B cell (primary cell): Measurements from ENCODE around the gene PSMB10. TPM values are rescaled to one million over a fixed set of nuclear protein-coding genes. Genes with fewer than 3 reads are reported as not detected.

Experiments used
- ATAC-seq: fragments of 200-7000 bp; cut with Tn5 transposase; one replicate; pipeline ENCODE4 v1.10.0; 2021; ENCODE audit warnings: low read depth, mild to moderate bottlenecking, moderate number of reproducible peaks, moderate library complexity
- CTCF ChIA-PET: fragments of 350-600 bp; sonication (Branson Sonifier 250); formaldehyde crosslinking; loops from one replicate; lab custom pipeline; 2021; ENCODE audit warnings: antibody characterized with exemption, inconsistent platforms; lab: Charles Lee
- POLR2A ChIA-PET: fragments of 350-600 bp; sonication (Branson Sonifier 250); formaldehyde crosslinking; loops from one replicate; lab custom pipeline; 2021; ENCODE audit warnings: antibody characterized with exemption; lab: Charles Lee
- DNase-seq: peaks from one replicate; pipeline ENCODE4 v3.0.0; 2013
- H2AFZ ChIP-seq: 2 replicates; pipeline ENCODE4 v1.6.1; 2012; ENCODE audit warnings: mild to moderate bottlenecking, low read depth, low read length; ENCODE audit not compliant: insufficient read depth, poor library complexity, severe bottlenecking
- H3K27ac ChIP-seq, 2 donors: 1 replicate in 1 of 2; 2 replicates in 1 of 2; pipeline ENCODE4 v1.5.1; 2012 to 2013; ENCODE audit warnings: low read length in 2 of 2, mild to moderate bottlenecking in 2 of 2, moderate library complexity in 1 of 2
- H3K27me3 ChIP-seq, 4 experiments: fragments of 200-600 bp in 1 of 4; sonication (generic) in 1 of 4; replicated peaks in 1 of 4; 1 replicate in 2 of 4; 2 replicates in 2 of 4; pipeline versions ENCODE4 v1.6.1 to v1.7.0; 2013 to 2016; ENCODE audit warnings: low read length in 3 of 4, mild to moderate bottlenecking in 2 of 4, mixed read lengths in 1 of 4, moderate library complexity in 1 of 4; ENCODE audit not compliant: insufficient read depth in 4 of 4, control insufficient read depth in 3 of 4; ENCODE audit errors: control extremely low read depth in 1 of 4
- H3K36me3 ChIP-seq, 2 experiments: replicated peaks in 1 of 2; 1 replicate in 1 of 2; 2 replicates in 1 of 2; pipeline versions ENCODE4 v1.6.1 to v1.7.1; 2013; ENCODE audit warnings: low read length in 1 of 2; ENCODE audit not compliant: insufficient read depth in 2 of 2, control insufficient read depth in 1 of 2; ENCODE audit errors: control extremely low read depth in 1 of 2, extremely low read depth in 1 of 2
- H3K4me1 ChIP-seq, 2 donors: fragments of 200-600 bp in 1 of 2; sonication (generic) in 1 of 2; 1 replicate in 1 of 2; 2 replicates in 1 of 2; pipeline versions ENCODE4 v1.5.1 to v1.6.1; 2013 to 2017; ENCODE audit warnings: low read length in 2 of 2; ENCODE audit not compliant: control insufficient read depth in 2 of 2, insufficient read depth in 2 of 2
- H3K4me2 ChIP-seq: replicated peaks from 2 replicates; pipeline ENCODE3; 2012; ENCODE audit warnings: mild to moderate bottlenecking, low read depth, low read length; ENCODE audit not compliant: poor library complexity, severe bottlenecking
- H3K4me3 ChIP-seq, 5 experiments: fragments of 200-600 bp in 1 of 5; sonication (generic) in 1 of 5; 1 replicate in 3 of 5; 2 replicates in 2 of 5; pipeline versions ENCODE4 v1.5.1 to v1.7.0; 2011 to 2016; ENCODE audit warnings: low read length in 4 of 5, mild to moderate bottlenecking in 4 of 5, low read depth in 2 of 5, control low read depth in 1 of 5, moderate library complexity in 1 of 5; ENCODE audit not compliant: insufficient read depth in 1 of 5; ENCODE audit errors: control extremely low read depth in 1 of 5, extremely low read depth in 1 of 5
- H3K79me2 ChIP-seq: fragments of 200-600 bp; sonication (generic); one replicate; pipeline ENCODE4 v1.6.0; 2016; ENCODE audit warnings: low read length; ENCODE audit not compliant: control insufficient read depth, insufficient read depth
- H3K9ac ChIP-seq: fragments of 200-600 bp; sonication (generic); 2 replicates; pipeline ENCODE4 v1.6.1; 2017; ENCODE audit warnings: mild to moderate bottlenecking, low read length, moderate library complexity
- H3K9me3 ChIP-seq, 3 donors: one replicate each; pipeline versions ENCODE4 v1.6.1 to v1.7.1; 2013; ENCODE audit warnings: low read length in 2 of 3; ENCODE audit not compliant: control insufficient read depth in 2 of 3, insufficient read depth in 1 of 3; ENCODE audit errors: control extremely low read depth in 1 of 3
- H4K20me1 ChIP-seq: 2 replicates; pipeline ENCODE4 v1.6.0; 2012; ENCODE audit warnings: mild to moderate bottlenecking, low read length; ENCODE audit not compliant: insufficient read depth, control insufficient read depth, poor library complexity, severe bottlenecking
- H3K27ac Mint-ChIP-seq: one replicate; pipeline ENCODE4 v1.8.0; 2021; ENCODE audit warnings: mixed read lengths
- H3K27me3 Mint-ChIP-seq: one replicate; pipeline ENCODE4 v1.8.0; 2021; ENCODE audit warnings: mixed read lengths
- H3K4me1 Mint-ChIP-seq: one replicate; pipeline ENCODE4 v1.8.0; 2021; ENCODE audit warnings: mixed read lengths
- H3K4me3 Mint-ChIP-seq: one replicate; pipeline ENCODE4 v1.8.0; 2021; ENCODE audit warnings: mixed read lengths
- H3K9me3 Mint-ChIP-seq: one replicate; pipeline ENCODE4 v1.8.0; 2022; ENCODE audit warnings: mixed read lengths; ENCODE audit not compliant: insufficient read depth
- CTCF ChIP-seq: fragments of 200-600 bp; IDR thresholded peaks from one replicate; pipeline ENCODE4 v1.8.0; 2022; ENCODE audit warnings: antibody characterized with exemption, mild to moderate bottlenecking
- EZH2 ChIP-seq: IDR thresholded peaks from 2 replicates; pipeline ENCODE4 v1.6.1; 2012; ENCODE audit warnings: borderline replicate concordance, low read depth, mild to moderate bottlenecking, moderate library complexity, low read length; ENCODE audit not compliant: insufficient read depth, poor library complexity, severe bottlenecking
- WGBS: methylation state at CpG from one replicate; pipeline ENCODE4 v1.1.5; 2013; ENCODE audit warnings: missing lambda C conversion rate; ENCODE audit not compliant: insufficient coverage; 5-methylcytosine and 5-hydroxymethylcytosine counted together
- intact Hi-C: fragments of 100-400 bp; cut with micrococcal nuclease; formaldehyde crosslinking; loops from one replicate; pipeline ENCODE4 v1.10.0; 2022
- polyA plus RNA-seq: library from polyadenylated mRNA; depleted of rRNA; stranded (reverse); fragments of >200 nt; gene quantifications from 2 replicates; pipeline ENCODE4 v1.2.3, GENCODE V29; 2012
- total RNA-seq, 2 donors: library from RNA; stranded (reverse); fragments of 120-200 nt in 1 of 2; gene quantifications; 1 replicate in 1 of 2; 2 replicates in 1 of 2; pipeline versions ENCODE4 v1.2.3 to v1.2.4, GENCODE V29; 2013 to 2022

Gene PSMB10
- total and polyA plus RNA-seq, 2 donors (not counting 1 experiment from before 2014, with no cell fraction given): 167 to 176 TPM

- H2AFZ ChIP-seq: no peak overlapping the region
- H3K27me3 ChIP-seq: no peaks in the 10 kb centered on the region
- ATAC-seq (no peak), DNase-seq (no peak)
- peaks cover 52% of the 10 kb centered on the region for H3K79me2 ChIP-seq
- TF ChIP-seq CTCF (no peak), EZH2 (no peak)
- Mint-ChIP-seq H3K9me3 (no peaks in the 10 kb centered on the region), H3K27me3 (no peaks in the 10 kb centered on the region), H3K27ac (no peak overlapping the region), H3K4me1 (peaks cover 24% of the 10 kb centered on the region), H3K4me3 (no peak overlapping the region)
- H3K27ac ChIP-seq: no peak overlapping the region
- 89% methylated on average over 10 of the region's 10 CpGs for WGBS
- H3K36me3 ChIP-seq: peaks cover 0 to 25% of the 10 kb centered on the region in 2 experiments
- H4K20me1 ChIP-seq: peaks cover 38% of the 10 kb centered on the region
- H3K4me2 ChIP-seq: no peak overlapping the region
- ChIA-PET POLR2A (interaction anchor here (0.7 kb wide), 1 partner anchor 77 kb away, joined by 5 read pairs; no protein-coding TSS in a partner anchor), CTCF (interaction anchor here (0.8 to 1.3 kb wide), 4 partner anchors 12 to 108 kb away, joined by 3 to 4 read pairs (median 3); no protein-coding TSS in a partner anchor)
- H3K4me1 ChIP-seq: peaks cover 9 to 27% of the 10 kb centered on the region in 2 donors
- no peak overlapping the region for H3K9ac ChIP-seq
- intact Hi-C loops: no loop called here
- no peak overlapping the region for H3K4me3 ChIP-seq
- no peaks in the 10 kb centered on the region for H3K9me3 ChIP-seq
These were observed 13.1 kb downstream of the PSMB10 start for GRCh38 chr16:67923414-67924116.

DNA sequence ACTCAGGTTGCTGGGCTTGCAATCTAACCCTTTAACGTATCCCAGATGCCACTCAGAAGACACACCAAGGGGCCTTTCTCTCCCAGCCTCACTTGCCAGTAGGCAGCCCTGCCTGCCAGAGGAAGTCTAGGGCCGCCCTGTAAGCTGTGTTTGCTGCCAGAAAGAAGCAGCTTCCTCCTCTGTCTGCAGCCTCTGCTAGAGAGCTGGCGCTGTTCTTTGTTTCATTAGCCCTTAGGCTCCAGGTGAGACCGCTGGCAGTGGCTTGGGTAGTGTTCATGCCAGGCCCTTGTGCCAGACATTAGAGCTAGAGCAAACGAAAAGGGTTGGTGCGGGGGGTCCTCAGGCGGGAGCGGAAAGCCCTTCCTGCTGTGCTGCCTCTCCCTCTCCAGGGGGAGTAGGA lies 13.9 kb downstream of the PSMB10 start:
- ChIA-PET CTCF (interaction anchor here (0.6 to 1.3 kb wide), 4 partner anchors 39 to 107 kb away, joined by 3 to 4 read pairs (median 3); no protein-coding TSS in a partner anchor), POLR2A (interaction anchor here (0.7 kb wide), 1 partner anchor 76 kb away, joined by 5 read pairs; no protein-coding TSS in a partner anchor)
- no peak for TF ChIP-seq EZH2
- no peak for TF ChIP-seq CTCF
- H3K4me1 Mint-ChIP-seq: peaks cover 20% of the 10 kb centered on the region
- no peaks in the 10 kb centered on the region for H3K27me3 Mint-ChIP-seq
- H3K4me1 ChIP-seq: peaks cover 9 to 22% of the 10 kb centered on the region in 2 donors
- no peaks in the 10 kb centered on the region for H3K9me3 ChIP-seq
- no peak for DNase-seq
- no peak overlapping the region for H3K4me3 ChIP-seq
- H3K27ac ChIP-seq: no peak overlapping the region
- ATAC-seq: no peak
- H3K36me3 ChIP-seq: peaks cover 0 to 21% of the 10 kb centered on the region in 2 experiments
- no peak overlapping the region for H3K4me3 Mint-ChIP-seq
- WGBS: 100% methylated on average over 4 of the region's 8 CpGs
- peaks cover 48% of the 10 kb centered on the region for H3K79me2 ChIP-seq
- no peaks in the 10 kb centered on the region for H3K27me3 ChIP-seq
- intact Hi-C loops: no loop called here
- H3K9ac ChIP-seq: no peak overlapping the region
- H3K27ac Mint-ChIP-seq: no peak overlapping the region
- H4K20me1 ChIP-seq: peaks cover 36% of the 10 kb centered on the region
- no peaks in the 10 kb centered on the region for H3K9me3 Mint-ChIP-seq
- H3K4me2 ChIP-seq: no peak overlapping the region
- H2AFZ ChIP-seq: no peak overlapping the region
